Panc1 (cell line): ENCODE results near the gene PDK3.

Experiments
- POLR2AphosphoS5 ChIP-seq: IDR thresholded peaks from 2 replicates; pipeline ENCODE4 v1.6.1; 2012; ENCODE audit warnings: mild to moderate bottlenecking, low read depth, low read length, moderate library complexity
- SIN3A ChIP-seq: IDR thresholded peaks from 2 replicates; pipeline ENCODE4 v1.6.1; 2012; ENCODE audit warnings: low read depth, mild to moderate bottlenecking, low read length, moderate library complexity, borderline replicate concordance; ENCODE audit not compliant: insufficient read depth
- TF ChIP-seq, protein P1 (sequence below): fragments of 450-650 bp; IDR thresholded peaks from 2 replicates; pipeline ENCODE4 v1.5.1; 2017; ENCODE audit warnings: mild to moderate bottlenecking
- TF ChIP-seq, protein P2 (sequence below), 2 experiments: IDR thresholded peaks; 2 replicates each; pipeline ENCODE4 v1.6.1; 2011 to 2012; ENCODE audit warnings: low read depth in 2 of 2, control low read depth in 1 of 2, low read length in 1 of 2, mild to moderate bottlenecking in 1 of 2, moderate library complexity in 1 of 2; ENCODE audit not compliant: insufficient read depth in 1 of 2

DNA sequence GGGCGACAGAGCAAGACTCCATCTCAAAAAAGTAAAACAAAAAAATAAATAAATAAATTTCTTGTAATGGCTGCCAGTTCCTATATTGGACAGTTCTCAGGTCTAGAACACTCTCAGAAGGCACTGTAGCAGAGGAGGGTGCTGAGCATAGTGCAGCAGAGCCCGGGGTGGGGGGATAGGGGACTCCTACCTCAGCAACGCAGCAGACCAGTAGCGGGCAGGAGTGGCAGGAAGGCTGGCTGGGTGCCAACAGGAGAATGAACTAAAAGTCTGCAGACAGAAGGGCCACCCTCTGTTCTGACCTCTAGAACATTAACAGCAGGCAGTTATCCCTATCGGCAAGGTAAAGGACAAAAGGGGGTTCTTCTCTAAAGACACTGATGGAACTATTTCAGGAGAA is 20.2 kb downstream of the PDK3 start:
- TF ChIP-seq, protein P1, sequence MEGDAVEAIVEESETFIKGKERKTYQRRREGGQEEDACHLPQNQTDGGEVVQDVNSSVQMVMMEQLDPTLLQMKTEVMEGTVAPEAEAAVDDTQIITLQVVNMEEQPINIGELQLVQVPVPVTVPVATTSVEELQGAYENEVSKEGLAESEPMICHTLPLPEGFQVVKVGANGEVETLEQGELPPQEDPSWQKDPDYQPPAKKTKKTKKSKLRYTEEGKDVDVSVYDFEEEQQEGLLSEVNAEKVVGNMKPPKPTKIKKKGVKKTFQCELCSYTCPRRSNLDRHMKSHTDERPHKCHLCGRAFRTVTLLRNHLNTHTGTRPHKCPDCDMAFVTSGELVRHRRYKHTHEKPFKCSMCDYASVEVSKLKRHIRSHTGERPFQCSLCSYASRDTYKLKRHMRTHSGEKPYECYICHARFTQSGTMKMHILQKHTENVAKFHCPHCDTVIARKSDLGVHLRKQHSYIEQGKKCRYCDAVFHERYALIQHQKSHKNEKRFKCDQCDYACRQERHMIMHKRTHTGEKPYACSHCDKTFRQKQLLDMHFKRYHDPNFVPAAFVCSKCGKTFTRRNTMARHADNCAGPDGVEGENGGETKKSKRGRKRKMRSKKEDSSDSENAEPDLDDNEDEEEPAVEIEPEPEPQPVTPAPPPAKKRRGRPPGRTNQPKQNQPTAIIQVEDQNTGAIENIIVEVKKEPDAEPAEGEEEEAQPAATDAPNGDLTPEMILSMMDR = no peak
- TF ChIP-seq SIN3A (no peak), POLR2AphosphoS5 (no peak)
- TF ChIP-seq, protein P2, sequence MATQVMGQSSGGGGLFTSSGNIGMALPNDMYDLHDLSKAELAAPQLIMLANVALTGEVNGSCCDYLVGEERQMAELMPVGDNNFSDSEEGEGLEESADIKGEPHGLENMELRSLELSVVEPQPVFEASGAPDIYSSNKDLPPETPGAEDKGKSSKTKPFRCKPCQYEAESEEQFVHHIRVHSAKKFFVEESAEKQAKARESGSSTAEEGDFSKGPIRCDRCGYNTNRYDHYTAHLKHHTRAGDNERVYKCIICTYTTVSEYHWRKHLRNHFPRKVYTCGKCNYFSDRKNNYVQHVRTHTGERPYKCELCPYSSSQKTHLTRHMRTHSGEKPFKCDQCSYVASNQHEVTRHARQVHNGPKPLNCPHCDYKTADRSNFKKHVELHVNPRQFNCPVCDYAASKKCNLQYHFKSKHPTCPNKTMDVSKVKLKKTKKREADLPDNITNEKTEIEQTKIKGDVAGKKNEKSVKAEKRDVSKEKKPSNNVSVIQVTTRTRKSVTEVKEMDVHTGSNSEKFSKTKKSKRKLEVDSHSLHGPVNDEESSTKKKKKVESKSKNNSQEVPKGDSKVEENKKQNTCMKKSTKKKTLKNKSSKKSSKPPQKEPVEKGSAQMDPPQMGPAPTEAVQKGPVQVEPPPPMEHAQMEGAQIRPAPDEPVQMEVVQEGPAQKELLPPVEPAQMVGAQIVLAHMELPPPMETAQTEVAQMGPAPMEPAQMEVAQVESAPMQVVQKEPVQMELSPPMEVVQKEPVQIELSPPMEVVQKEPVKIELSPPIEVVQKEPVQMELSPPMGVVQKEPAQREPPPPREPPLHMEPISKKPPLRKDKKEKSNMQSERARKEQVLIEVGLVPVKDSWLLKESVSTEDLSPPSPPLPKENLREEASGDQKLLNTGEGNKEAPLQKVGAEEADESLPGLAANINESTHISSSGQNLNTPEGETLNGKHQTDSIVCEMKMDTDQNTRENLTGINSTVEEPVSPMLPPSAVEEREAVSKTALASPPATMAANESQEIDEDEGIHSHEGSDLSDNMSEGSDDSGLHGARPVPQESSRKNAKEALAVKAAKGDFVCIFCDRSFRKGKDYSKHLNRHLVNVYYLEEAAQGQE (IDR thresholded peaks at IDR 0.05; ENCODE audit: insufficient read depth in 1 of 2, low read depth in 2 of 2, low read length in 1 of 2) = no peak
